ENCODE data around the gene PLG.
"Not testable (repeated sequence)": the region's sequence is repeated elsewhere in the genome, so short reads cannot be mapped to it uniquely, and the experiment has no call there.

PLG gene

GRCh38 chr6:160780656-160781055 lies 78.6 kb downstream of the PLG start:
- not testable (repeated sequence) for DNase-seq

GRCh38 chr6:160781298-160781697 lies 79.3 kb downstream of the PLG start:
- DNase-seq = no peak

GRCh38 chr6:160782228-160782627 lies 80.2 kb downstream of the PLG start:
- no peak for DNase-seq

GRCh38 chr6:160783741-160784140 lies 81.7 kb downstream of the PLG start:
- DNase-seq = no peak

- DNase-seq = not testable (repeated sequence)
These were observed 86.1 kb downstream of the PLG start for GRCh38 chr6:160788126-160788525.

GRCh38 chr6:160788806-160789205 lies 86.8 kb downstream of the PLG start:
- DNase-seq = no peak

- no peak for DNase-seq
These were observed 87.4 kb downstream of the PLG start for GRCh38 chr6:160789263-160790027.

- DNase-seq = no peak
These were observed 88.2 kb downstream of the PLG start for GRCh38 chr6:160790028-160790792.

GRCh38 chr6:160791459-160791858 lies 89.4 kb downstream of the PLG start:
- no peak for DNase-seq

GRCh38 chr6:160791981-160792418 lies 90.0 kb downstream of the PLG start:
- DNase-seq = no peak

GRCh38 chr6:160792708-160793107 lies 90.7 kb downstream of the PLG start:
- no peak for DNase-seq

GRCh38 chr6:160793652-160794051 lies 91.6 kb downstream of the PLG start:
- no peak for DNase-seq

GRCh38 chr6:160795721-160796120 lies 93.7 kb downstream of the PLG start:
- DNase-seq = no peak

GRCh38 chr6:160798625-160799024 lies 96.6 kb downstream of the PLG start:
- no peak for DNase-seq

- no peak for DNase-seq
These were observed 97.9 kb downstream of the PLG start for GRCh38 chr6:160799801-160800506.

GRCh38 chr6:160801418-160801817 lies 99.4 kb downstream of the PLG start:
- DNase-seq = no peak

- not testable (repeated sequence) for DNase-seq
These were observed 100.0 kb downstream of the PLG start for GRCh38 chr6:160802049-160802448.
